Ramos (cell line): Measurements from ENCODE around the gene ACOX2.

Experiments
- in situ Hi-C: fragments of 300-500 bp; cut with MboI; formaldehyde crosslinking; loops from one replicate; pipeline ENCODE4 v1.14.3; 2022; ENCODE audit warnings: low sequenced_read_pairs; ENCODE audit not compliant: unreplicated experiment

The ACOX2 gene

GRCh38 chr3:58482917-58483636, 53.9 kb downstream of the ACOX2 start:
- in situ Hi-C loops = no loop called here

GRCh38 chr3:58480309-58480708, 56.7 kb downstream of the ACOX2 start:
- in situ Hi-C loops = no loop called here

- in situ Hi-C loops = no loop called here
Observed at GRCh38 chr3:58478781-58479180, 58.2 kb downstream of the ACOX2 start.

- in situ Hi-C loops = no loop called here
Observed at GRCh38 chr3:58474967-58475578, 61.9 kb downstream of the ACOX2 start.

GRCh38 chr3:58474348-58474911, 62.6 kb downstream of the ACOX2 start:
- in situ Hi-C loops = no loop called here

- in situ Hi-C loops = no loop called here
Observed at GRCh38 chr3:58473275-58473674, 63.7 kb downstream of the ACOX2 start.

- in situ Hi-C loops = no loop called here
Observed at GRCh38 chr3:58471025-58471887, 65.7 kb downstream of the ACOX2 start.

- in situ Hi-C loops = no loop called here
Observed at GRCh38 chr3:58470363-58471024, 66.5 kb downstream of the ACOX2 start.

GRCh38 chr3:58469096-58469495, 67.9 kb downstream of the ACOX2 start:
- in situ Hi-C loops = no loop called here

- in situ Hi-C loops = no loop called here
Observed at GRCh38 chr3:58466899-58467563, 70.0 kb downstream of the ACOX2 start.

GRCh38 chr3:58464866-58465265, 72.1 kb downstream of the ACOX2 start:
- in situ Hi-C loops = no loop called here

GRCh38 chr3:58463942-58464271, 73.1 kb downstream of the ACOX2 start:
- in situ Hi-C loops = no loop called here

- in situ Hi-C loops = no loop called here
Observed at GRCh38 chr3:58463181-58463941, 73.6 kb downstream of the ACOX2 start.

- in situ Hi-C loops = no loop called here
Observed at GRCh38 chr3:58462829-58463180, 74.2 kb downstream of the ACOX2 start.

- in situ Hi-C loops = no loop called here
Observed at GRCh38 chr3:58459160-58459559, 77.8 kb downstream of the ACOX2 start.
